RWPE2 (cell line): ENCODE results near the gene GPR63.

Experiments
- ATAC-seq: fragments of 200-7000 bp; cut with Tn5 transposase; 3 replicates; pipeline ENCODE4 v1.9.1; 2021; ENCODE audit warnings: low read depth
- DNase-seq: peaks from one replicate; pipeline ENCODE4 v3.0.0-alpha.2; 2020; ENCODE audit warnings: low spot score
- H3K27ac ChIP-seq: fragments of 450-650 bp; 2 replicates; pipeline ENCODE4 v1.5.1; 2017; ENCODE audit warnings: mild to moderate bottlenecking; ENCODE audit not compliant: poor library complexity, severe bottlenecking
- H3K27me3 ChIP-seq: fragments of 250-450 bp; sonication (Bioruptor Pico); 2 replicates; pipeline ENCODE4 v1.5.1; 2021; ENCODE audit warnings: mild to moderate bottlenecking, moderate library complexity; ENCODE audit not compliant: insufficient read depth, poor library complexity, severe bottlenecking
- H3K36me3 ChIP-seq: fragments of 250-450 bp; sonication (Bioruptor Pico); 2 replicates; pipeline ENCODE4 v1.5.1; 2020; ENCODE audit warnings: low read depth, mild to moderate bottlenecking, moderate library complexity
- H3K4me1 ChIP-seq: fragments of 250-450 bp; sonication (Bioruptor Pico); 2 replicates; pipeline ENCODE4 v1.5.1; 2021; ENCODE audit warnings: mild to moderate bottlenecking, moderate library complexity; ENCODE audit not compliant: insufficient read depth, poor library complexity, severe bottlenecking
- H3K4me3 ChIP-seq: fragments of 250-450 bp; sonication (Bioruptor Pico); 2 replicates; pipeline ENCODE4 v1.5.1; 2021; ENCODE audit warnings: mild to moderate bottlenecking, moderate library complexity; ENCODE audit not compliant: severe bottlenecking
- H3K9me3 ChIP-seq: fragments of 250-450 bp; sonication (Bioruptor Pico); 2 replicates; pipeline ENCODE4 v1.5.1; 2021; ENCODE audit warnings: mild to moderate bottlenecking, moderate library complexity; ENCODE audit not compliant: severe bottlenecking
- TF ChIP-seq, protein P1 (sequence below): fragments of 450-650 bp; IDR thresholded peaks from one replicate; pipeline ENCODE4 v1.5.1; 2017; ENCODE audit warnings: mild to moderate bottlenecking, moderate library complexity; ENCODE audit not compliant: poor library complexity, severe bottlenecking

GPR63 gene

DNA sequence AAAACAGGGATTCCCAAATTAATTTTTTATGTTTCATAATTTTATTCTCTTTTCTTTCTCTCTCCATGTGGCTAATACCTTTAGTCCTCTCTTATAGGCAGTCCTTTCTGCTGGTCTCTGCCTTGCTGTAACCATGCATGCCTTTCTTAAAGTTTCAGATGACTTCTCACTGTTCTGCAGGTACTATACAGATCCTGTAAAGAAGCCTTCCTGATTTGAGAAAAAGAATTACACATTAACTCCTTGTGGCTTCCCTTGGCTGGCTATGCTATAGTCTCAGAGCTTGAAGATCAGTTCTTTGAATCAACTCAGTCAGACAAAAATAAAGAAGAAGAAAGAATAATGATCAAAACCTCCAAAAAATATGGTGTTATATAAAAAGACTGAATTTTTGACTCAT is 7.3 kb upstream of the GPR63 start:
- TF ChIP-seq, protein P1, sequence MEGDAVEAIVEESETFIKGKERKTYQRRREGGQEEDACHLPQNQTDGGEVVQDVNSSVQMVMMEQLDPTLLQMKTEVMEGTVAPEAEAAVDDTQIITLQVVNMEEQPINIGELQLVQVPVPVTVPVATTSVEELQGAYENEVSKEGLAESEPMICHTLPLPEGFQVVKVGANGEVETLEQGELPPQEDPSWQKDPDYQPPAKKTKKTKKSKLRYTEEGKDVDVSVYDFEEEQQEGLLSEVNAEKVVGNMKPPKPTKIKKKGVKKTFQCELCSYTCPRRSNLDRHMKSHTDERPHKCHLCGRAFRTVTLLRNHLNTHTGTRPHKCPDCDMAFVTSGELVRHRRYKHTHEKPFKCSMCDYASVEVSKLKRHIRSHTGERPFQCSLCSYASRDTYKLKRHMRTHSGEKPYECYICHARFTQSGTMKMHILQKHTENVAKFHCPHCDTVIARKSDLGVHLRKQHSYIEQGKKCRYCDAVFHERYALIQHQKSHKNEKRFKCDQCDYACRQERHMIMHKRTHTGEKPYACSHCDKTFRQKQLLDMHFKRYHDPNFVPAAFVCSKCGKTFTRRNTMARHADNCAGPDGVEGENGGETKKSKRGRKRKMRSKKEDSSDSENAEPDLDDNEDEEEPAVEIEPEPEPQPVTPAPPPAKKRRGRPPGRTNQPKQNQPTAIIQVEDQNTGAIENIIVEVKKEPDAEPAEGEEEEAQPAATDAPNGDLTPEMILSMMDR, result no peak
- H3K9me3 ChIP-seq, result no peaks in the 10 kb centered on the region
- H3K27ac ChIP-seq, result no peak overlapping the region
- no peak overlapping the region for H3K4me3 ChIP-seq
- DNase-seq, result no peak
- no peaks in the 10 kb centered on the region for H3K4me1 ChIP-seq
- ATAC-seq, result no peak
- no peaks in the 10 kb centered on the region for H3K36me3 ChIP-seq
- H3K27me3 ChIP-seq, result no peaks in the 10 kb centered on the region

DNA sequence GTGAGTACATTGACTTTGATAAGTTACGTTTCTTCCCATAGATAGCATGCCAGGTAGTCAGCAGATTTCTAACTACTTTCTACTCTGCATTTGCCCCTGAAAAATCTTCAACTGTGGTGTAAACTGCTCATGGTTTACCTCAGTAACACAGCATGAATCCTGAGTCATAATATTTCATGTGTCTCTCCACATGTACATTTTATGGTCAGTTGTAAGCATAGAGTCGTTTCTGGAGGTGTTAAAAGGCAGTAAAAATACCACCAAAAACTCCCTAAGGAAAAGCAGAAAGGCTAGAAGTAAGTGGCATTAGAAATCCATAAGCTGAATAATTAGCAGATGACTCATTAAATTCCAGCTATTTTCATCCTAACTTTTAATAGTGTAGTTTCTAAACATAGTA is 4.1 kb upstream of the GPR63 start:
- Histone ChIP-seq H3K4me3 (no peak overlapping the region), H3K9me3 (no peaks in the 10 kb centered on the region), H3K27ac (no peak overlapping the region), H3K4me1 (no peaks in the 10 kb centered on the region), H3K36me3 (no peaks in the 10 kb centered on the region), H3K27me3 (peaks cover 6% of the 10 kb centered on the region)
- ATAC-seq, result no peak
- TF ChIP-seq, protein P1, result no peak
- DNase-seq, result no peak

DNA sequence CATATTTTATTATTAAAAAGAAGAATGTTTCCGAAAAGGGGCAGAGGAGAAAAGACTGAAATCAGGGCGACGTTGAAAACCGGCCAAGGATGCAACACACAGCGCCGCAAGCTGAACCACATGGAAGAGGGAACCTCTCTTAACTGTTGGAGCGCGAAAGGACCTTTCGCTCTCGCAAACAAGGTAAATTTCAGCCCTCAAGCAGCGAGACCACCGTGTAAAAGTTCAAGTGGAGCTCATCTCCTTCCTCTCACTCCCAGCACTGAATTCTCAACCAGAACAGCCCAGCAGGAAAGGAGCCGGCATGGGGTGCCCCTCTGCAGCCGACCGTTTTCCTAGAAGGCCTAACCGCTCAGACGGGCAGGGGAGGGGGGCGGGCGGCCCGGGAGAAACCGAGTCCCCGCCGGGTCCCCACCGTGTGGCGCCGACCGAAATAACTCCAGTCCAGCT is 621 bp downstream of the GPR63 start:
- Histone ChIP-seq H3K27ac (no peak overlapping the region), H3K27me3 (peaks cover 28% of the 10 kb centered on the region), H3K9me3 (no peaks in the 10 kb centered on the region), H3K4me3 (peak overlapping the region; percentile 55), H3K36me3 (no peaks in the 10 kb centered on the region), H3K4me1 (no peaks in the 10 kb centered on the region)
- DNase-seq (no peak), ATAC-seq (peak; percentile 22)
- TF ChIP-seq, protein P1, result no peak

DNA sequence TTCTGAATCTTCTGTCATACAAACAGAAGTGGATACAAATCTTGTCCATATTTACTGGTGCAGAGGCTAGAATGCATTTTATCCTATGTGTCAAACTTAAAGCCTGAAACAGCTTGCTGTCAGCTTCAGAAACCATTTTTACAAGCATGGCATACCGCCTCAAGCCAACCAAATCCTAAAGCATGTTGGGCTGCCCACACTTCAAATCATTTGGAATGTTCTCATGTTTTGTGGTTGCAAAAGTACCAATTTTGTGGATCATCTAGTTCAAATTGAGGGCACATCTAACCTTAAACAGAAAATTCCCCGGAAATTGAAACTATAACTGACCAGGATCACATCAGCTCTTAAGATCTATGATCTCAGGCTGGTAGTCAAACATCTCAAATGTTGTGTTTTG is 3.2 kb downstream of the GPR63 start:
- TF ChIP-seq, protein P1, result no peak
- peaks cover 28% of the 10 kb centered on the region for H3K27me3 ChIP-seq
- H3K9me3 ChIP-seq, result no peaks in the 10 kb centered on the region
- H3K4me1 ChIP-seq, result no peaks in the 10 kb centered on the region
- H3K27ac ChIP-seq, result no peak overlapping the region
- H3K4me3 ChIP-seq, result no peak overlapping the region
- no peaks in the 10 kb centered on the region for H3K36me3 ChIP-seq
- ATAC-seq (no peak), DNase-seq (no peak)

DNA sequence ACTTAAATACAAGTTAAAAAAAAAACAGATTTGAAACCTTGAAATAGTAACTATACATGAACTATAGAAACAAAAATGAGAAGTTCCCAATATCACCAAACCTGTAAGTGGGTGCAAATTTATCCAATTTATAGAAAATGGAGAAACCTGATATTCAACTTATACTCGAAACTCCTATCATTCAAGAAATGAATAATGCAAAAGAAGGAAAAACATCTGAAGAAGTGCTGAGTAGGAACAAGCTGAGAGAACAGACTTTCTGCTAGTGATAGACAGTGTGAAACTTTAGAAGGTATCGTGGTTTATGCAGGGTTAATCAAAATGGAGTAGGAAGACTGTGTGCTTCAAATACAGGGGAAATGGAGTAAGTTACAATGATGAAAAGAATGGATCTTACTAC is 4.5 kb downstream of the GPR63 start:
- Histone ChIP-seq H3K27ac (no peak overlapping the region), H3K4me1 (no peaks in the 10 kb centered on the region), H3K27me3 (peaks cover 24% of the 10 kb centered on the region), H3K36me3 (no peaks in the 10 kb centered on the region), H3K4me3 (no peak overlapping the region), H3K9me3 (no peaks in the 10 kb centered on the region)
- DNase-seq (no peak), ATAC-seq (no peak)
- TF ChIP-seq, protein P1, result no peak
